ENCODE data around the gene NEDD9. TPM values are rescaled to one million over a fixed set of nuclear protein-coding genes. Genes with fewer than 3 reads are reported as not detected.

The NEDD9 gene
- total and polyA plus RNA-seq, 2 of the 13 experiments (the other 11 are each of a cell fraction or from before 2014, with no cell fraction given) = 27.1 to 389 TPM

DNA sequence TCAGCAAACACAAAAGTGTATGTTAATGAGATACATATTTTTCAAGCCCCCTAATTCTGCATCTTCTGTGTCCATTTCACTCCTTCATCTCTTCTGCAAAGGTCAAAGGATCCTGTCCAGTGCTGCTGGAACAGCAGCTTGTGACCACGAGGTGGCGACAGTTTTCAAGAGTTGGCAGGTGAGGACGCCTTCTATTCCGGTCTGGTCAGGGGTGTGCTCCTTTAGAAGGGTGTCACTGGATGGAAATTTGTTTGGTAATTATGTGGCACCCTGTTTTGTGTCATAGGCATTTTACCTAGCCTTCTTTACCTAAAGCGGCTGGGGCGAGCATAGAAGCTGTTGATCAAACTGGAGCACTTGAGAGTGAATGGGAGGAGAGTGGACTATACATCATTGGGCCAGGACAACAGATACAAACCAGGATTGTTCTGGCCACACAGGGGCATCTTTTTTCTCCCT is 88.0 kb downstream of the NEDD9 start (continued):
- TF ChIP-seq PHF8 (CRISPR knock-in tag; IDR thresholded peaks at IDR 0.05) = no peak

- FAIRE-seq (peak; percentile 81), ATAC-seq (peak; percentile 91), DNase-seq (ENCODE audit: low spot score) (peak; percentile 91)
- Histone ChIP-seq H3K27ac (ENCODE audit: extremely low read length, insufficient read depth, low read length) (no peak overlapping the region), H3K36me3 (replicated peaks in 1 of 2; ENCODE audit: control insufficient read depth in 1 of 2, insufficient read depth in 2 of 2, low read length in 2 of 2) (no peaks in the 10 kb centered on the region), H3K9ac (ENCODE audit: insufficient read depth, low read depth, low read length) (no peak overlapping the region), H3K9me3 (ENCODE audit: low read length) (no peaks in the 10 kb centered on the region), H4K20me1 (ENCODE audit: insufficient read depth, low read length) (no peaks in the 10 kb centered on the region), H2AFZ (ENCODE audit: low read length) (no peak overlapping the region), H3K27me3 (ENCODE audit: control insufficient read depth in 1 of 2, insufficient read depth in 2 of 2, low read length in 2 of 2) (no peaks in the 10 kb centered on the region), H3K4me1 (ENCODE audit: insufficient read depth, low read length) (peaks cover 16% of the 10 kb centered on the region), H3K79me2 (ENCODE audit: insufficient read depth, low read length) (no peaks in the 10 kb centered on the region), H3K4me2 (ENCODE audit: low read depth, low read length) (peak overlapping the region; percentile 41), H3K4me3 (replicated peaks in 1 of 3; ENCODE audit: insufficient read depth in 1 of 3, low read depth in 2 of 3, low read length in 3 of 3) (no peak overlapping the region)
- 36% methylated on average over 10 of the region's 10 CpGs for WGBS (ENCODE audit: low lambda C conversion rate)
- in situ Hi-C loops (cut with HindIII; ENCODE audit: extremely low pct_ligation_motif_present, low pct_unique_long_range_greater_than_20kb) (loop anchor here (5.0 kb wide), 2 partner anchors 354 to 429 kb away; no protein-coding TSS in a partner anchor), intact Hi-C loops (cut with micrococcal nuclease; ENCODE audit: unreplicated experiment) (loop anchor here (1.0 to 10.0 kb wide), 7 partner anchors 29 to 432 kb away; partner anchors contain the start of genes NEDD9 and SMIM13)
- ChIA-PET CTCF (ENCODE audit: low intra/inter-chr PET ratio, low total read pairs) (interaction anchor here (1.3 to 3.0 kb wide), 5 partner anchors 29 to 432 kb away, joined by 4 to 92 read pairs (median 13); no protein-coding TSS in a partner anchor), POLR2A (no interaction called here)
- BruUV-seq (replicated peaks) = no TSS peak
- TF ChIP-seq SP5 (CRISPR knock-in tag; IDR thresholded peaks at IDR 0.05; ENCODE audit: borderline replicate concordance, low read depth) (no peak), ZNF317 (CRISPR knock-in tag; IDR thresholded peaks at IDR 0.05) (no peak), AGO1 (IDR thresholded peaks at IDR 0.05; ENCODE audit: low read depth, low read length, poor library complexity, severe bottlenecking) (no peak), CBX1 (IDR thresholded peaks at IDR 0.05; ENCODE audit: low read depth) (peak; percentile 79), ZSCAN22 (CRISPR knock-in tag; IDR thresholded peaks at IDR 0.05) (no peak), ZNF766 (CRISPR knock-in tag; IDR thresholded peaks at IDR 0.05; ENCODE audit: borderline replicate concordance) (no peak; the same call in 1 of the 2 replicates), ZNF710 (CRISPR knock-in tag; IDR thresholded peaks at IDR 0.05; ENCODE audit: borderline replicate concordance) (peak; percentile 62; the same call in 1 of the 2 replicates), ZNF484 (CRISPR knock-in tag; IDR thresholded peaks at IDR 0.05; ENCODE audit: borderline replicate concordance, low read depth) (no peak), ZNF232 (CRISPR knock-in tag; IDR thresholded peaks at IDR 0.05; ENCODE audit: borderline replicate concordance) (peak; percentile 68; the same call in 1 of the 2 replicates), IRF1 (CRISPR knock-in tag; IDR thresholded peaks at IDR 0.05; ENCODE audit: low read depth) (no peak), CBX2 (IDR thresholded peaks at IDR 0.05; ENCODE audit: low read depth, low read length) (no peak), CBX2 (CRISPR knock-in tag; IDR thresholded peaks at IDR 0.05; ENCODE audit: low read depth) (no peak), SNAPC2 (CRISPR knock-in tag; IDR thresholded peaks at IDR 0.05) (no peak)
- TF ChIP-seq, protein P1, sequence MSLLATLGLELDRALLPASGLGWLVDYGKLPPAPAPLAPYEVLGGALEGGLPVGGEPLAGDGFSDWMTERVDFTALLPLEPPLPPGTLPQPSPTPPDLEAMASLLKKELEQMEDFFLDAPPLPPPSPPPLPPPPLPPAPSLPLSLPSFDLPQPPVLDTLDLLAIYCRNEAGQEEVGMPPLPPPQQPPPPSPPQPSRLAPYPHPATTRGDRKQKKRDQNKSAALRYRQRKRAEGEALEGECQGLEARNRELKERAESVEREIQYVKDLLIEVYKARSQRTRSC (CRISPR knock-in tag; IDR thresholded peaks at IDR 0.05; ENCODE audit: low read depth) = no peak
Measured at GRCh38 chr6:11143394-11144371, 88.8 kb downstream of the NEDD9 start.

Measured in HepG2 (cell line).